CD4-positive, alpha-beta T cell (primary cell): ENCODE measurements around the gene URB1. TPM values are rescaled to one million over a fixed set of nuclear protein-coding genes. Genes with fewer than 3 reads are reported as not detected.

Source experiments
- ATAC-seq: fragments of 200-7000 bp; cut with Tn5 transposase; one replicate; pipeline ENCODE4 v1.10.0; 2022; ENCODE audit warnings: mild to moderate bottlenecking; ENCODE audit not compliant: poor library complexity
- CTCF ChIA-PET: fragments of 350-600 bp; sonication (Branson Sonifier 250); formaldehyde crosslinking; loops from one replicate; lab custom pipeline; 2021; ENCODE audit warnings: antibody characterized with exemption, inconsistent platforms; lab: Charles Lee
- POLR2A ChIA-PET: fragments of 350-600 bp; sonication (Branson Sonifier 250); formaldehyde crosslinking; loops from one replicate; lab custom pipeline; 2021; ENCODE audit warnings: antibody characterized with exemption, inconsistent platforms; lab: Charles Lee
- DNase-seq, 14 experiments: peaks; one replicate each; pipeline ENCODE4 v3.0.0-alpha.2; 2013 to 2020; ENCODE audit warnings: mixed read lengths in 2 of 14
- H3K27ac ChIP-seq, 2 donors: one replicate each; pipeline versions ENCODE4 v1.5.1 to v1.7.0; 2013; ENCODE audit warnings: low read length in 2 of 2, low read depth in 1 of 2, mild to moderate bottlenecking in 1 of 2
- H3K27me3 ChIP-seq, 2 experiments: 1 replicate in 1 of 2; 2 replicates in 1 of 2; pipeline versions ENCODE4 v1.6.1 to v1.7.0; 2013; ENCODE audit warnings: low read length in 2 of 2, control low read depth in 1 of 2, mild to moderate bottlenecking in 1 of 2, moderate library complexity in 1 of 2; ENCODE audit not compliant: insufficient read depth in 2 of 2, control insufficient read depth in 1 of 2
- H3K36me3 ChIP-seq: one replicate; pipeline ENCODE4 v1.6.1; 2013; ENCODE audit warnings: low read length, control low read depth; ENCODE audit not compliant: insufficient read depth
- H3K4me1 ChIP-seq: one replicate; pipeline ENCODE4 v1.6.1; 2013; ENCODE audit warnings: low read length, control low read depth; ENCODE audit not compliant: insufficient read depth
- H3K4me3 ChIP-seq: one replicate; pipeline ENCODE4 v1.5.1; 2013; ENCODE audit warnings: mild to moderate bottlenecking, low read length, moderate library complexity
- H3K9me3 ChIP-seq, 2 experiments: 1 replicate in 1 of 2; 2 replicates in 1 of 2; pipeline versions ENCODE4 v1.6.1 to v1.7.0; 2013; ENCODE audit warnings: low read length in 2 of 2, mild to moderate bottlenecking in 2 of 2, control low read depth in 1 of 2, moderate library complexity in 1 of 2; ENCODE audit not compliant: control insufficient read depth in 1 of 2, insufficient read depth in 1 of 2
- H3K27ac Mint-ChIP-seq: one replicate; pipeline ENCODE4 v1.8.0; 2020; ENCODE audit warnings: mixed read lengths
- H3K27me3 Mint-ChIP-seq: one replicate; pipeline ENCODE4 v1.8.0; 2021; ENCODE audit warnings: mixed read lengths
- H3K36me3 Mint-ChIP-seq: one replicate; pipeline ENCODE4 v1.8.0; 2021; ENCODE audit warnings: low read depth, mixed read lengths
- H3K4me1 Mint-ChIP-seq: one replicate; pipeline ENCODE4 v1.8.0; 2021; ENCODE audit warnings: low read depth, mixed read lengths
- H3K4me3 Mint-ChIP-seq: one replicate; pipeline ENCODE4 v1.8.0; 2020; ENCODE audit warnings: mild to moderate bottlenecking, mixed read lengths
- H3K9me3 Mint-ChIP-seq: one replicate; pipeline ENCODE4 v1.8.0; 2020; ENCODE audit warnings: mixed read lengths
- intact Hi-C, 2 experiments: fragments of 100-400 bp; cut with DNase I in 1 of 2; cut with micrococcal nuclease in 1 of 2; formaldehyde crosslinking; loops; one replicate each; pipeline versions ENCODE4 v1.15.1 to v1.9.0; 2023 to 2025; cut with DNase I, micrococcal nuclease
- total RNA-seq, 174 experiments: library from RNA in 2 of 174; stranded (reverse) in 2 of 174; gene quantifications; one replicate each; pipeline ENCODE4 v1.2.3 and lab custom pipeline; 2021 to 2026
- TF ChIP-seq, protein P1 (sequence below): fragments of 200-600 bp; IDR thresholded peaks from one replicate; pipeline ENCODE4 v1.8.0; 2022; ENCODE audit warnings: antibody characterized with exemption, mild to moderate bottlenecking

URB1 gene
- total RNA-seq, 2 experiments from 2014 or later, result 5.4 to 5.7 TPM

DNA sequence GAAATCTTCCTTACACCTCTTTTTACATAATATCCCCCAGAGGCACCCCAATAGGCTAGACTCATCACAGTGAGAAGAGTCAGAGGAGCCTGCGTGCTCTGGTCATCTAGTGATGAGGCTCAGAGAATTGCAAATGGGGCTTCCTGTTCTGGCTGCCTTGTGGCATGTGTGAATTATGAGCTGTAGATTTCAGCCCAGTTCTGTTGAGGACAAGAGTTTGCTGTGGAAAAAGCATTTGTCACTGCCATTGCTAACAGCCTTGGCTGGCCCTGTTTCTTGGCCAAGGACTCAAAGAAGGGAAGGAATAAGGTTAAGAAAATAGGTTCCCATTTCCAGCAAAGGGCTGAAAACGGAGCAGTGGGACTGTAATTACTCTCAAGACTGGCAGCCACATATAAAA is 63.5 kb downstream of the URB1 start:
- Mint-ChIP-seq H3K27me3 (no peaks in the 10 kb centered on the region), H3K4me3 (no peak overlapping the region), H3K36me3 (peaks cover 99% of the 10 kb centered on the region), H3K4me1 (no peaks in the 10 kb centered on the region), H3K27ac (no peak overlapping the region), H3K9me3 (no peaks in the 10 kb centered on the region)
- Histone ChIP-seq H3K4me3 (no peak overlapping the region), H3K9me3 (no peaks in the 10 kb centered on the region), H3K36me3 (peaks cover 79% of the 10 kb centered on the region), H3K4me1 (no peaks in the 10 kb centered on the region), H3K27me3 (no peaks in the 10 kb centered on the region), H3K27ac (no peak overlapping the region)
- intact Hi-C loops, result no loop called here
- POLR2A ChIA-PET, result no interaction called here
- no peak for ATAC-seq
- CTCF ChIA-PET, result no interaction called here
- TF ChIP-seq, protein P1, sequence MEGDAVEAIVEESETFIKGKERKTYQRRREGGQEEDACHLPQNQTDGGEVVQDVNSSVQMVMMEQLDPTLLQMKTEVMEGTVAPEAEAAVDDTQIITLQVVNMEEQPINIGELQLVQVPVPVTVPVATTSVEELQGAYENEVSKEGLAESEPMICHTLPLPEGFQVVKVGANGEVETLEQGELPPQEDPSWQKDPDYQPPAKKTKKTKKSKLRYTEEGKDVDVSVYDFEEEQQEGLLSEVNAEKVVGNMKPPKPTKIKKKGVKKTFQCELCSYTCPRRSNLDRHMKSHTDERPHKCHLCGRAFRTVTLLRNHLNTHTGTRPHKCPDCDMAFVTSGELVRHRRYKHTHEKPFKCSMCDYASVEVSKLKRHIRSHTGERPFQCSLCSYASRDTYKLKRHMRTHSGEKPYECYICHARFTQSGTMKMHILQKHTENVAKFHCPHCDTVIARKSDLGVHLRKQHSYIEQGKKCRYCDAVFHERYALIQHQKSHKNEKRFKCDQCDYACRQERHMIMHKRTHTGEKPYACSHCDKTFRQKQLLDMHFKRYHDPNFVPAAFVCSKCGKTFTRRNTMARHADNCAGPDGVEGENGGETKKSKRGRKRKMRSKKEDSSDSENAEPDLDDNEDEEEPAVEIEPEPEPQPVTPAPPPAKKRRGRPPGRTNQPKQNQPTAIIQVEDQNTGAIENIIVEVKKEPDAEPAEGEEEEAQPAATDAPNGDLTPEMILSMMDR, result no peak
- DNase-seq, result no peak

DNA sequence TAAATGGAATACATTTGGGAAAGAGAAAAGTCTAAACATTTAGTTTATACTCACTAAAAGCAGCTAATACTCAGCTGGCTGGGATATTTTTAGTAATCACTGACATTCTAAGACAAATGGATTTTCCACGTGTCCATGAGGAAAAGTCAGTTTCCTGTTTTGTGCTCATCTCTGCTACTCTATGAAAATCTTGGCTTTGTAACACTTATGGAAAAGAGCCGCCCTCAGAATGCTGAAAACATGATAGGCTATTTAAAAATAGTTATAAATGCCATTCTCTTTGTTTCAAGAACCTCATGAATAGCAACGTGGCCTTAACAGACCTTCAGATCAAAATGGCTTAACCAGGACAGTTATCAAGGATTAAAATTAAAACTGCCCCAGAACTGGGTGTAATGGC is 64.2 kb downstream of the URB1 start:
- Mint-ChIP-seq H3K36me3 (peaks cover 99% of the 10 kb centered on the region), H3K4me1 (no peaks in the 10 kb centered on the region), H3K4me3 (no peak overlapping the region), H3K9me3 (no peaks in the 10 kb centered on the region), H3K27me3 (no peaks in the 10 kb centered on the region), H3K27ac (no peak overlapping the region)
- no peak for DNase-seq
- ChIA-PET POLR2A (no interaction called here), CTCF (no interaction called here)
- H3K9me3 ChIP-seq, result no peaks in the 10 kb centered on the region
- no peak overlapping the region for H3K4me3 ChIP-seq
- TF ChIP-seq, protein P1, result no peak
- no peak overlapping the region for H3K27ac ChIP-seq
- H3K27me3 ChIP-seq, result no peaks in the 10 kb centered on the region
- ATAC-seq, result no peak
- intact Hi-C loops, result no loop called here
- no peaks in the 10 kb centered on the region for H3K4me1 ChIP-seq
- H3K36me3 ChIP-seq, result peaks cover 80% of the 10 kb centered on the region

DNA sequence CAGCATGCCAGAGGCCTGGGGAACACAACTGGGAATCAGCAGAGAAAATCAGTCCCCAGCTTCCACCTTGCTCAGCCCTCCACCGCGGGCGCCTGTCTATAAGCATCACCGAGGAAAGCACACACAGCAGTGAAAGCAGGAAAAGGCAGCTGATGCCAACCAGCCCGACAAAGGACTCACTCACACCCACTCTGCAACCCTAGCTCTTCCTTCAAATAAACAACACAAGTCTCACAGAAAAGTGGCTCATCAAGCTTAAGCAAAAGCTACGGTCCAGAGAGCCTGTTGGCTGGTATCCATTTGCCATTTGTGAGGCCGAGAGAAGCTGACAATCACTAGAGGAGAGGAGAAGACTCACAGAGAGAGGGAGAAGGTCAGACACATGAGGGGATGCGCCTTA is 67.1 kb downstream of the URB1 start:
- no peak for ATAC-seq
- H3K9me3 Mint-ChIP-seq, result no peaks in the 10 kb centered on the region
- H3K4me1 Mint-ChIP-seq, result no peaks in the 10 kb centered on the region
- H3K27ac ChIP-seq, result no peak overlapping the region
- H3K9me3 ChIP-seq, result no peaks in the 10 kb centered on the region
- peaks cover 80% of the 10 kb centered on the region for H3K36me3 ChIP-seq
- H3K27me3 Mint-ChIP-seq, result no peaks in the 10 kb centered on the region
- H3K4me3 ChIP-seq, result no peak overlapping the region
- no peak overlapping the region for H3K4me3 Mint-ChIP-seq
- H3K27ac Mint-ChIP-seq, result no peak overlapping the region
- CTCF ChIA-PET, result interaction anchor here (1.6 kb wide), 1 partner anchor 540 kb away, joined by 3 read pairs; no protein-coding TSS in a partner anchor
- POLR2A ChIA-PET, result no interaction called here
- intact Hi-C loops, result no loop called here
- TF ChIP-seq, protein P1, result no peak
- H3K4me1 ChIP-seq, result no peaks in the 10 kb centered on the region
- DNase-seq, result no peak
- peaks cover 99% of the 10 kb centered on the region for H3K36me3 Mint-ChIP-seq
- H3K27me3 ChIP-seq, result no peaks in the 10 kb centered on the region
